COLO829 (cell line): ENCODE results near the gene ATP9A.
"Not testable (repeated sequence)": the region's sequence is repeated elsewhere in the genome, so short reads cannot be mapped to it uniquely, and the experiment has no call there.

Experiments
- DNase-seq: peaks from one replicate; pipeline ENCODE4 v3.0.0; 2012; ENCODE audit warnings: low spot score

Gene ATP9A

GRCh38 chr20:51692806-51693400 lies 75.3 kb downstream of the ATP9A start:
- DNase-seq = no peak

GRCh38 chr20:51691703-51692102 lies 76.5 kb downstream of the ATP9A start:
- no peak for DNase-seq

GRCh38 chr20:51688600-51689244 lies 79.5 kb downstream of the ATP9A start:
- DNase-seq = no peak

GRCh38 chr20:51687630-51688029 lies 80.6 kb downstream of the ATP9A start:
- no peak for DNase-seq

GRCh38 chr20:51687108-51687507 lies 81.1 kb downstream of the ATP9A start:
- no peak for DNase-seq

GRCh38 chr20:51685494-51685893 lies 82.7 kb downstream of the ATP9A start:
- not testable (repeated sequence) for DNase-seq

GRCh38 chr20:51680067-51680749 lies 88.0 kb downstream of the ATP9A start:
- DNase-seq = no peak

GRCh38 chr20:51679254-51679921 lies 88.8 kb downstream of the ATP9A start:
- no peak for DNase-seq

GRCh38 chr20:51678026-51678697 lies 90.0 kb downstream of the ATP9A start:
- no peak for DNase-seq

- DNase-seq = no peak
Measured at GRCh38 chr20:51668947-51669346, 99.2 kb downstream of the ATP9A start.

- DNase-seq = no peak
Measured at GRCh38 chr20:51668515-51668914, 99.7 kb downstream of the ATP9A start.

GRCh38 chr20:51667491-51667890 lies 100.7 kb downstream of the ATP9A start:
- no peak for DNase-seq

- DNase-seq = no peak
Measured at GRCh38 chr20:51667002-51667408, 101.2 kb downstream of the ATP9A start.

- DNase-seq = no peak
Measured at GRCh38 chr20:51666126-51666525, 102.1 kb downstream of the ATP9A start.

GRCh38 chr20:51665543-51666118 lies 102.6 kb downstream of the ATP9A start:
- no peak for DNase-seq

- DNase-seq = peak; percentile 37
Measured at GRCh38 chr20:51661609-51662178, 106.5 kb downstream of the ATP9A start.

GRCh38 chr20:51660672-51661608 lies 107.2 kb downstream of the ATP9A start:
- DNase-seq = peak; percentile 25

- DNase-seq = no peak
Measured at GRCh38 chr20:51659491-51660050, 108.6 kb downstream of the ATP9A start.

GRCh38 chr20:51656726-51657260 lies 111.4 kb downstream of the ATP9A start:
- no peak for DNase-seq

GRCh38 chr20:51656089-51656488 lies 112.1 kb downstream of the ATP9A start:
- DNase-seq = not testable (repeated sequence)
